HG03558 (cell line): ENCODE data around the gene WDR88.

Experiments
- ATAC-seq: cut with Tn5 transposase; IDR thresholded peaks from one replicate; pipeline ENCODE4 v1.9.1; 2021; ENCODE audit warnings: moderate number of reproducible peaks; ENCODE audit not compliant: unreplicated experiment; ENCODE audit errors: extremely low read depth

Gene WDR88

GRCh38 chr19:33132021-33132420 lies at the start of gene WDR88:
TSS of gene WDR88 (plus strand) at chr19:33132114. CDS start at chr19:33132170, 56 bp downstream.
- no peak for ATAC-seq

GRCh38 chr19:33085570-33086128 lies 46.3 kb upstream of the WDR88 start:
- ATAC-seq = no peak

DNA sequence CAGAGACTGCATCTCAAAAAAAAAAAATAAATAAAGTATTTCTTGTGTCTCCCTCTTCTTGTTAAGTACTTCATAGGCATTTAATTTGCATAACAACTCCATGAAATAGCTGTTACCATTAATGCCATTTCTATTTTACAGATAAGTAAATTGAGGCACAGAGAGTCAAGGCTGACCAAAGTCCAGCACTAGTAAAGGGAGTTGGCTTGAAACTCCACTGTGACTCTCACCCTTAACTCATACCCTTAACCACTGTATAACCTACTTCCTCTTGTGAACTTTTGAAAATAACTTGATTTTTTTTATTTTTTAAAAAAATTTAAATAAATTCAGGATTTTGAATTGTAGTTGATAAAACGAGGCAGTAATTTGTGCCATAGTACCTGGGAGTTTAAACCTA lies 45.0 kb upstream of the WDR88 start:
- ATAC-seq = no peak

DNA sequence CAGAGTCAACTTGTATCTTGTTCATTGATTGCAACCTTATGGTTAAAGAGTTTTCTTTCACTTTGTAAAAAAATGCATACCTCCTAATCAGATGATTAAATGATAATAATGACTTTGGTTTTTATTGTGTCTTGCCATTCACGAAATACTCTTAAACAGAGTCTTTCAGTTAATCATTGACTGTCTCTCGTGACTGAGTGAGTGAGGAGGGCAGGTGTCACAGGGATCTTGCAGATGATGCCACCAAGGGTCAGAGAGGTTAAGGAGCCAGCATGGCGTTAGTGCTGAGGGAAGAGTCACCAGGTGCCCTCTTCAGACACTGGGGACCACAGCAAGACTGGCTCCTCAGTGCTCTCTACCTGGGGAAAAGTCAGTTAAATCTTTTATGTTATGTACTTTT lies 42.9 kb upstream of the WDR88 start:
- no peak for ATAC-seq

GRCh38 chr19:33090179-33090578 lies 41.7 kb upstream of the WDR88 start:
- ATAC-seq = no peak

GRCh38 chr19:33093420-33094210 lies 38.3 kb upstream of the WDR88 start:
- no peak for ATAC-seq

DNA sequence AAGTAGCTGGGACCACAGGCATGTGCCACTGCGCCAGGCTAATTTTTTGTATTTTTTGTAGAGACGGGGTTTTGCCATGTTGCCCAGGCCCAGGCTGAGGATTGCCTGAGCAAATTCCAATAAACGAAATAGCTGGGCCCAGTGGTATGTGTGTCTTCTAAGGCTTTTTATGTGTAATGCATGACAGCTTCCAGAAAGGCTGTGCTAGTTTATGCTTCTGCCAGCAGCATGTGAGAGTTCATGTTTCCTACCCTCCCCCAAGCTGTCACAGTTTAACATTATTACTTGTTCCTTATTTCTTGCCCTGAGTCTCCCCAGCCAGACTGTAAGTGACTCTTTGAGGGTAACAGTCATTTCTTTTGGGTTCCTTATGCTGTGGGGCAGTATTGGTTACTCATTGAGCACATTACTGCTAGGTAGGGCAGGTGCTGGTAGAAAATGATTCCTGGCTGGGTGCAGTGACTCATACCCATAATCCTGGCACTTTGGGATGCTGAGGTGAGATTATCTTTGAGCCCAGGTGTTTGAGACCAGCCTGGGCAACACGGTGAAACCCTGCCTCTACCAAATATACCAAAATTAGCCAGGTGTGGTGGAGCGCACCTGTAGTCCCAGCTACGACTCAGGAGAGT lies 37.4 kb upstream of the WDR88 start:
- no peak for ATAC-seq

- ATAC-seq = no peak
Observed at GRCh38 chr19:33096005-33096404, 35.9 kb upstream of the WDR88 start.

- no peak for ATAC-seq
Observed at GRCh38 chr19:33098055-33098534, 33.8 kb upstream of the WDR88 start.

GRCh38 chr19:33100894-33101644 lies 30.8 kb upstream of the WDR88 start:
- no peak for ATAC-seq

- no peak for ATAC-seq
Observed at GRCh38 chr19:33102893-33103292, 29.0 kb upstream of the WDR88 start.

DNA sequence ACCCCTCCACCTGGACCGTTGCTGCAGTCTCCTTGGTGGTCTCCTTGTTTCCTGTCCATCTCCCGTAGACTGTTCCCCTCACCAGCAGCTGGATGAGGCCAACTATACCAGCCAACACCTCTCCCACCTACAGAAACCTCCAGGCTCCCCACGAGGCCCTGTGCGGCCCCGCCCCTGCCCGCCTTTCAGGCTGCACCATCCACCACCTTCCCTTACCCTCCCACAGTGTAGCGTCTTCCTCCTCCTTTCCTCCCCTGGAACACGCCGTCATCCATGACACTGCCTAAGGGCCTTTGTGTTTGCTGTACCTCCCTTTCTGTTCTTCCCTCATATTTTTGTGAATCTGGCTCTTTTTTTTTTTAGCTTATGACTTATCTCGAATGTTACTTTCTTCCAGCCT lies 23.8 kb upstream of the WDR88 start:
- ATAC-seq = no peak

GRCh38 chr19:33110137-33110910 lies 21.6 kb upstream of the WDR88 start:
- ATAC-seq = no peak

GRCh38 chr19:33111587-33111986 lies 20.3 kb upstream of the WDR88 start:
- no peak for ATAC-seq

- ATAC-seq = no peak
Observed at GRCh38 chr19:33114312-33114711, 17.6 kb upstream of the WDR88 start.

DNA sequence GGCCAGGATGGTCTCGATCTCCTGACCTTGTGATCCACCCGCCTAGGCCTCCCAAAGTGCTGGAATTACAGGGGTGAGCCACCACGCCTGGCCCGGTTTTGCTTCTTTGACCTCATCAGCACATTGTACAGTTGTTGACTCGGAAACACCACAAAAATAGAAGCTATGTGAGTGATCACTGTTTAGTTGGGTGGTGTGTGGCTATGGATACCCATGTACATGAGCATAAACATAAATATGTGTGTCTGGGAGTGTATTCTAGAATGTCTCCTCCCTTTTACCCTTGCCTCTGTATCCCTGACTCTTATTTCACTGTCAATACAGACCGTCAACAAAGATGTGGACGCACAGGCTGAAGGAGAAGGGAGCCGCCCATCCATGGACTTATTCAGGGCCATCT lies 14.4 kb upstream of the WDR88 start:
- no peak for ATAC-seq

DNA sequence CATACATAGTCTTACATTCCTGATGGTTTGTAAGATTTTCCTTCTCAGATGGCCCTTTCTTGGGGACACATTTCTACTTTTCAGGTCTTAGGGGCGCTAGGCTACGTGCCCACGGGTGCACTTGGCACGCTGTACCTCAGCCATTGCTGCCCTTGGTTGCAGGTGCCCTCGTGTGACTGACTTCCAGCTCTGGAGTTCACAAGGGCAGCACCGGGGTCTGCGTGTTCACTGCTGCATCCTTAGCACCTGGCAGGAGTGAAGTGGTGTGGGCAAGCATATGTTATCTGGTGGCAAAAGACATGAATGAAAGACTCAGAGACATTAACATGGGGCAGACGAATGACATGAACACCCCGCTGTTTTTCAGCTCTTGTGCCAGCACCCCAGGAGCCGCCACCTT lies 13.3 kb upstream of the WDR88 start:
- ATAC-seq = no peak

- no peak for ATAC-seq
Observed at GRCh38 chr19:33124207-33125098, 7.5 kb upstream of the WDR88 start.

- no peak for ATAC-seq
Observed at GRCh38 chr19:33125929-33126388, 6.0 kb upstream of the WDR88 start.
